Adrenal gland (tissue), 5 donors: Measurements from ENCODE around the gene SFXN5.

ENCODE experiments used
- CTCF ChIP-seq, 6 experiments: fragments of 450-650 bp in 4 of 6; fragments of 200-600 bp in 2 of 6; sonication (generic) in 1 of 6; IDR thresholded peaks; 1 replicate in 5 of 6; 2 replicates in 1 of 6; pipeline versions ENCODE4 v1.5.1 to v1.8.0; 2016 to 2021; ENCODE audit warnings: antibody characterized with exemption in 6 of 6, mild to moderate bottlenecking in 2 of 6, moderate library complexity in 1 of 6
- POLR2A ChIP-seq, 2 donors: fragments of 450-650 bp; IDR thresholded peaks; one replicate each; pipeline ENCODE4 v1.6.1; 2017; ENCODE audit warnings: antibody characterized with exemption in 2 of 2, mild to moderate bottlenecking in 2 of 2, moderate library complexity in 1 of 2
- donor health status: DM: no; HTN: no; CAD: no.

- TF ChIP-seq POLR2A (IDR thresholded peaks at IDR 0.05) (no peak), CTCF (IDR thresholded peaks at IDR 0.05) (no peak)
Observed at GRCh38 chr2:72994282-72994990, 77.1 kb downstream of the SFXN5 start.
